GM13977 (cell line): ENCODE results near the gene SRBD1.

Source experiments
- DNase-seq: peaks from one replicate; pipeline ENCODE4 v3.0.0; 2012; ENCODE audit warnings: low spot score
- CTCF ChIP-seq: IDR thresholded peaks from 2 replicates; pipeline ENCODE4 v1.5.1; 2012; ENCODE audit warnings: mild to moderate bottlenecking, control low read depth; ENCODE audit not compliant: insufficient read depth; ENCODE audit errors: extremely low read depth, missing control alignments
- in situ Hi-C: fragments of 300-500 bp; cut with MboI; formaldehyde crosslinking; loops from one replicate; pipeline ENCODE4 v1.12.0; 2022; ENCODE audit warnings: low sequenced_read_pairs, low pct_unique_long_range_greater_than_20kb, mixed read lengths, inconsistent platforms; ENCODE audit not compliant: unreplicated experiment

The SRBD1 gene

GRCh38 chr2:45612731-45613130 is 1.7 kb upstream of the SRBD1 start:
- no peak for DNase-seq
- no peak for TF ChIP-seq CTCF
- in situ Hi-C loops = no loop called here

- in situ Hi-C loops = no loop called here
- no peak for TF ChIP-seq CTCF
- DNase-seq = peak; percentile 14
Observed at GRCh38 chr2:45612285-45612684, 1.2 kb upstream of the SRBD1 start.

GRCh38 chr2:45610281-45611019 is 617 bp downstream of the SRBD1 start:
- peak; percentile 49 for TF ChIP-seq CTCF
- in situ Hi-C loops = no loop called here
- DNase-seq = peak; percentile 12

GRCh38 chr2:45607701-45608100 is 3.4 kb downstream of the SRBD1 start:
- DNase-seq = no peak
- peak; percentile 10 for TF ChIP-seq CTCF
- in situ Hi-C loops = no loop called here

GRCh38 chr2:45606796-45607195 is 4.3 kb downstream of the SRBD1 start:
- in situ Hi-C loops = no loop called here
- no peak for TF ChIP-seq CTCF
- DNase-seq = no peak

GRCh38 chr2:45605116-45605515 is 6.0 kb downstream of the SRBD1 start:
- in situ Hi-C loops = no loop called here
- DNase-seq = no peak
- TF ChIP-seq CTCF = no peak
